ENCODE results near the gene MOCS2. TPM values are rescaled to one million over a fixed set of nuclear protein-coding genes. Genes with fewer than 3 reads are reported as not detected.

Gene MOCS2, protein sequence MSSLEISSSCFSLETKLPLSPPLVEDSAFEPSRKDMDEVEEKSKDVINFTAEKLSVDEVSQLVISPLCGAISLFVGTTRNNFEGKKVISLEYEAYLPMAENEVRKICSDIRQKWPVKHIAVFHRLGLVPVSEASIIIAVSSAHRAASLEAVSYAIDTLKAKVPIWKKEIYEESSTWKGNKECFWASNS
- total RNA-seq (2021) (14.4 to 16.1 TPM (median 15.7 TPM) in 3 replicates), Bru-seq, nascent RNA (percentile 72 among the genes with signal in this experiment)
- long read RNA-seq, experiment 1, transcript MOCS2-202 (7 exons, 1,785 nt), result minor isoform, 7 of 65 reads
- long read RNA-seq, experiment 1, transcript MOCS2-203 (7 exons, 1,337 nt), result major isoform, 48 of 65 reads
- long read RNA-seq, experiment 1, partial matches to known transcripts, result 7 of 65 reads
- long read RNA-seq, experiment 1, other reads (novel, unspliced or antisense), result 3 of 65 reads
- long read RNA-seq, experiment 2, transcript MOCS2-203 (7 exons, 1,337 nt), result major isoform, 16 of 34 reads
- long read RNA-seq, experiment 2, partial matches to known transcripts, result 10 of 34 reads
- long read RNA-seq, experiment 2, other reads (novel, unspliced or antisense), result 6 of 34 reads
- long read RNA-seq, experiment 3, transcript MOCS2-202 (7 exons, 1,785 nt), result minor isoform, 6 of 126 reads
- long read RNA-seq, experiment 3, transcript MOCS2-203 (7 exons, 1,337 nt), result major isoform, 110 of 126 reads
- long read RNA-seq, experiment 3, partial matches to known transcripts, result 1 of 126 reads
- long read RNA-seq, experiment 3, other reads (novel, unspliced or antisense), result 9 of 126 reads

DNA sequence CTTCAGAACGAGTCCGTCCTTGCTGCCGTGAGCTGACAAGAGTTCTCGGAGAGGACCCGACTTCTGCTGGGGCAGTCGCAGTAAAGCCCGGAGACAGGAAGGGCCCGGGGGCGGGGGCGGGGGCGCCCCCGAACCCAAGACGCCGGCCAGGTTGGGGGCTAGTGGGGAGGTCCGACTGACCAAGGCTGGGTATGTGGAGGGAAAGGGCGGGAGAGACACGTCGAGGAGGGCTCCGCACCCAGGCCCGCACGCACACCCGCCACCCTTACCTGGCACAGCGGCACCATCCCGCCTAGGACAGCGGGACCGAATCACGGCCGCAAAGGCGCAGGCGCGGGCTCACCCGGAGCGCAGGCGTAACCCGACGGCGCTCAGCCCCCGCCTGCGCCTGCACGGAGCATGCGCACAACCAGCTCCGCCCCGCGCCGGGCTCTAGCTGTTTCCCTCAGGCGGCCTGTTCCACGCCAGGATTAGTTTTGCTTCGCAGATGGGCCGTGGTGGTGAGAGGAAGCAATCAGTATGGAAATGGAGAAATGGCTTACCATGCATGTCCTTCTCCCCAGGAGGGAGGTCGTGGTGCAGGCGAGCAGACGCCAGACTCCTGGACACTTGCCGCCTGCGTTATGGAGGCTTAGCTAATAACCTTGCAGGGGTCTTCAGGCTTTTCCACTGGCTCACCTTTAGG, at the start of gene MOCS2:
TSS of gene MOCS2 (minus strand) at position 315 of the 685 bp plus-strand sequence. CDS start 2,583 bp downstream, outside the sequence.
- H3K4me1 Mint-ChIP-seq, result peaks cover 17% of the 10 kb centered on the region
- H3K36me3 Mint-ChIP-seq, result no peaks in the 10 kb centered on the region
- DNase-seq (ENCODE audit: low spot score) (peak; percentile 86), ATAC-seq (peak; percentile 96)
- ChIA-PET CTCF (interaction anchor here (0.6 to 1.4 kb wide), 8 partner anchors 12 to 1134 kb away, joined by 3 to 10 read pairs (median 4); no protein-coding TSS in a partner anchor), POLR2A (no interaction called here)
- TF ChIP-seq ATF1 (CRISPR knock-in tag; IDR thresholded peaks at IDR 0.05), result no peak
- no peak for TF ChIP-seq ZBTB21 (CRISPR knock-in tag; IDR thresholded peaks at IDR 0.05; ENCODE audit: borderline replicate concordance)
- peak; percentile 60 for TF ChIP-seq FOXK1 (CRISPR knock-in tag; IDR thresholded peaks at IDR 0.05)
- TF ChIP-seq CREB1 (CRISPR knock-in tag; IDR thresholded peaks at IDR 0.05), result no peak
- TF ChIP-seq, protein P1, sequence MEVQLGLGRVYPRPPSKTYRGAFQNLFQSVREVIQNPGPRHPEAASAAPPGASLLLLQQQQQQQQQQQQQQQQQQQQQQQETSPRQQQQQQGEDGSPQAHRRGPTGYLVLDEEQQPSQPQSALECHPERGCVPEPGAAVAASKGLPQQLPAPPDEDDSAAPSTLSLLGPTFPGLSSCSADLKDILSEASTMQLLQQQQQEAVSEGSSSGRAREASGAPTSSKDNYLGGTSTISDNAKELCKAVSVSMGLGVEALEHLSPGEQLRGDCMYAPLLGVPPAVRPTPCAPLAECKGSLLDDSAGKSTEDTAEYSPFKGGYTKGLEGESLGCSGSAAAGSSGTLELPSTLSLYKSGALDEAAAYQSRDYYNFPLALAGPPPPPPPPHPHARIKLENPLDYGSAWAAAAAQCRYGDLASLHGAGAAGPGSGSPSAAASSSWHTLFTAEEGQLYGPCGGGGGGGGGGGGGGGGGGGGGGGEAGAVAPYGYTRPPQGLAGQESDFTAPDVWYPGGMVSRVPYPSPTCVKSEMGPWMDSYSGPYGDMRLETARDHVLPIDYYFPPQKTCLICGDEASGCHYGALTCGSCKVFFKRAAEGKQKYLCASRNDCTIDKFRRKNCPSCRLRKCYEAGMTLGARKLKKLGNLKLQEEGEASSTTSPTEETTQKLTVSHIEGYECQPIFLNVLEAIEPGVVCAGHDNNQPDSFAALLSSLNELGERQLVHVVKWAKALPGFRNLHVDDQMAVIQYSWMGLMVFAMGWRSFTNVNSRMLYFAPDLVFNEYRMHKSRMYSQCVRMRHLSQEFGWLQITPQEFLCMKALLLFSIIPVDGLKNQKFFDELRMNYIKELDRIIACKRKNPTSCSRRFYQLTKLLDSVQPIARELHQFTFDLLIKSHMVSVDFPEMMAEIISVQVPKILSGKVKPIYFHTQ (CRISPR knock-in tag; IDR thresholded peaks at IDR 0.05), result no peak
- TF ChIP-seq, protein P2, sequence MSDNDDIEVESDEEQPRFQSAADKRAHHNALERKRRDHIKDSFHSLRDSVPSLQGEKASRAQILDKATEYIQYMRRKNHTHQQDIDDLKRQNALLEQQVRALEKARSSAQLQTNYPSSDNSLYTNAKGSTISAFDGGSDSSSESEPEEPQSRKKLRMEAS (CRISPR knock-in tag; IDR thresholded peaks at IDR 0.05), result peak; percentile 55; the same call in 1 of the 2 replicates
- TF ChIP-seq, protein P3, sequence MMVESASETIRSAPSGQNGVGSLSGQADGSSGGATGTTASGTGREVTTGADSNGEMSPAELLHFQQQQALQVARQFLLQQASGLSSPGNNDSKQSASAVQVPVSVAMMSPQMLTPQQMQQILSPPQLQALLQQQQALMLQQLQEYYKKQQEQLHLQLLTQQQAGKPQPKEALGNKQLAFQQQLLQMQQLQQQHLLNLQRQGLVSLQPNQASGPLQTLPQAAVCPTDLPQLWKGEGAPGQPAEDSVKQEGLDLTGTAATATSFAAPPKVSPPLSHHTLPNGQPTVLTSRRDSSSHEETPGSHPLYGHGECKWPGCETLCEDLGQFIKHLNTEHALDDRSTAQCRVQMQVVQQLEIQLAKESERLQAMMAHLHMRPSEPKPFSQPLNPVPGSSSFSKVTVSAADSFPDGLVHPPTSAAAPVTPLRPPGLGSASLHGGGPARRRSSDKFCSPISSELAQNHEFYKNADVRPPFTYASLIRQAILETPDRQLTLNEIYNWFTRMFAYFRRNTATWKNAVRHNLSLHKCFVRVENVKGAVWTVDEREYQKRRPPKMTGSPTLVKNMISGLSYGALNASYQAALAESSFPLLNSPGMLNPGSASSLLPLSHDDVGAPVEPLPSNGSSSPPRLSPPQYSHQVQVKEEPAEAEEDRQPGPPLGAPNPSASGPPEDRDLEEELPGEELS (CRISPR knock-in tag; IDR thresholded peaks at IDR 0.05), result peak; percentile 79
- TF ChIP-seq, protein P4, sequence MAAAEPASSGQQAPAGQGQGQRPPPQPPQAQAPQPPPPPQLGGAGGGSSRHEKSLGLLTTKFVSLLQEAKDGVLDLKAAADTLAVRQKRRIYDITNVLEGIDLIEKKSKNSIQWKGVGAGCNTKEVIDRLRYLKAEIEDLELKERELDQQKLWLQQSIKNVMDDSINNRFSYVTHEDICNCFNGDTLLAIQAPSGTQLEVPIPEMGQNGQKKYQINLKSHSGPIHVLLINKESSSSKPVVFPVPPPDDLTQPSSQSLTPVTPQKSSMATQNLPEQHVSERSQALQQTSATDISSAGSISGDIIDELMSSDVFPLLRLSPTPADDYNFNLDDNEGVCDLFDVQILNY (CRISPR knock-in tag; IDR thresholded peaks at IDR 0.05), result 0 out of 2 replicates have a peak, but pooled peaks have one; percentile 46
- TF ChIP-seq, protein P5, sequence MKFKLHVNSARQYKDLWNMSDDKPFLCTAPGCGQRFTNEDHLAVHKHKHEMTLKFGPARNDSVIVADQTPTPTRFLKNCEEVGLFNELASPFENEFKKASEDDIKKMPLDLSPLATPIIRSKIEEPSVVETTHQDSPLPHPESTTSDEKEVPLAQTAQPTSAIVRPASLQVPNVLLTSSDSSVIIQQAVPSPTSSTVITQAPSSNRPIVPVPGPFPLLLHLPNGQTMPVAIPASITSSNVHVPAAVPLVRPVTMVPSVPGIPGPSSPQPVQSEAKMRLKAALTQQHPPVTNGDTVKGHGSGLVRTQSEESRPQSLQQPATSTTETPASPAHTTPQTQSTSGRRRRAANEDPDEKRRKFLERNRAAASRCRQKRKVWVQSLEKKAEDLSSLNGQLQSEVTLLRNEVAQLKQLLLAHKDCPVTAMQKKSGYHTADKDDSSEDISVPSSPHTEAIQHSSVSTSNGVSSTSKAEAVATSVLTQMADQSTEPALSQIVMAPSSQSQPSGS (CRISPR knock-in tag; IDR thresholded peaks at IDR 0.05; ENCODE audit: borderline replicate concordance, low read depth), result no peak
- TF ChIP-seq, protein P6, sequence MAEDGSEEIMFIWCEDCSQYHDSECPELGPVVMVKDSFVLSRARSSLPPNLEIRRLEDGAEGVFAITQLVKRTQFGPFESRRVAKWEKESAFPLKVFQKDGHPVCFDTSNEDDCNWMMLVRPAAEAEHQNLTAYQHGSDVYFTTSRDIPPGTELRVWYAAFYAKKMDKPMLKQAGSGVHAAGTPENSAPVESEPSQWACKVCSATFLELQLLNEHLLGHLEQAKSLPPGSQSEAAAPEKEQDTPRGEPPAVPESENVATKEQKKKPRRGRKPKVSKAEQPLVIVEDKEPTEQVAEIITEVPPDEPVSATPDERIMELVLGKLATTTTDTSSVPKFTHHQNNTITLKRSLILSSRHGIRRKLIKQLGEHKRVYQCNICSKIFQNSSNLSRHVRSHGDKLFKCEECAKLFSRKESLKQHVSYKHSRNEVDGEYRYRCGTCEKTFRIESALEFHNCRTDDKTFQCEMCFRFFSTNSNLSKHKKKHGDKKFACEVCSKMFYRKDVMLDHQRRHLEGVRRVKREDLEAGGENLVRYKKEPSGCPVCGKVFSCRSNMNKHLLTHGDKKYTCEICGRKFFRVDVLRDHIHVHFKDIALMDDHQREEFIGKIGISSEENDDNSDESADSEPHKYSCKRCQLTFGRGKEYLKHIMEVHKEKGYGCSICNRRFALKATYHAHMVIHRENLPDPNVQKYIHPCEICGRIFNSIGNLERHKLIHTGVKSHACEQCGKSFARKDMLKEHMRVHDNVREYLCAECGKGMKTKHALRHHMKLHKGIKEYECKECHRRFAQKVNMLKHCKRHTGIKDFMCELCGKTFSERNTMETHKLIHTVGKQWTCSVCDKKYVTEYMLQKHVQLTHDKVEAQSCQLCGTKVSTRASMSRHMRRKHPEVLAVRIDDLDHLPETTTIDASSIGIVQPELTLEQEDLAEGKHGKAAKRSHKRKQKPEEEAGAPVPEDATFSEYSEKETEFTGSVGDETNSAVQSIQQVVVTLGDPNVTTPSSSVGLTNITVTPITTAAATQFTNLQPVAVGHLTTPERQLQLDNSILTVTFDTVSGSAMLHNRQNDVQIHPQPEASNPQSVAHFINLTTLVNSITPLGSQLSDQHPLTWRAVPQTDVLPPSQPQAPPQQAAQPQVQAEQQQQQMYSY (CRISPR knock-in tag; IDR thresholded peaks at IDR 0.05), result peak; percentile 50; the same call in 1 of the 2 replicates
- TF ChIP-seq, protein P7, sequence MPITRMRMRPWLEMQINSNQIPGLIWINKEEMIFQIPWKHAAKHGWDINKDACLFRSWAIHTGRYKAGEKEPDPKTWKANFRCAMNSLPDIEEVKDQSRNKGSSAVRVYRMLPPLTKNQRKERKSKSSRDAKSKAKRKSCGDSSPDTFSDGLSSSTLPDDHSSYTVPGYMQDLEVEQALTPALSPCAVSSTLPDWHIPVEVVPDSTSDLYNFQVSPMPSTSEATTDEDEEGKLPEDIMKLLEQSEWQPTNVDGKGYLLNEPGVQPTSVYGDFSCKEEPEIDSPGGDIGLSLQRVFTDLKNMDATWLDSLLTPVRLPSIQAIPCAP (CRISPR knock-in tag; IDR thresholded peaks at IDR 0.05), result peak; percentile 37; the same call in 1 of the 2 replicates
- peak; percentile 39; the same call in 1 of the 2 replicates for TF ChIP-seq CREM (CRISPR knock-in tag; IDR thresholded peaks at IDR 0.05)
- no peak for TF ChIP-seq IRF2 (CRISPR knock-in tag; IDR thresholded peaks at IDR 0.05; ENCODE audit: borderline replicate concordance, low read depth)
- TF ChIP-seq ZNF121 (CRISPR knock-in tag; IDR thresholded peaks at IDR 0.05), result 0 out of 2 replicates have a peak, but pooled peaks have one; percentile 4
- TF ChIP-seq, protein P8, sequence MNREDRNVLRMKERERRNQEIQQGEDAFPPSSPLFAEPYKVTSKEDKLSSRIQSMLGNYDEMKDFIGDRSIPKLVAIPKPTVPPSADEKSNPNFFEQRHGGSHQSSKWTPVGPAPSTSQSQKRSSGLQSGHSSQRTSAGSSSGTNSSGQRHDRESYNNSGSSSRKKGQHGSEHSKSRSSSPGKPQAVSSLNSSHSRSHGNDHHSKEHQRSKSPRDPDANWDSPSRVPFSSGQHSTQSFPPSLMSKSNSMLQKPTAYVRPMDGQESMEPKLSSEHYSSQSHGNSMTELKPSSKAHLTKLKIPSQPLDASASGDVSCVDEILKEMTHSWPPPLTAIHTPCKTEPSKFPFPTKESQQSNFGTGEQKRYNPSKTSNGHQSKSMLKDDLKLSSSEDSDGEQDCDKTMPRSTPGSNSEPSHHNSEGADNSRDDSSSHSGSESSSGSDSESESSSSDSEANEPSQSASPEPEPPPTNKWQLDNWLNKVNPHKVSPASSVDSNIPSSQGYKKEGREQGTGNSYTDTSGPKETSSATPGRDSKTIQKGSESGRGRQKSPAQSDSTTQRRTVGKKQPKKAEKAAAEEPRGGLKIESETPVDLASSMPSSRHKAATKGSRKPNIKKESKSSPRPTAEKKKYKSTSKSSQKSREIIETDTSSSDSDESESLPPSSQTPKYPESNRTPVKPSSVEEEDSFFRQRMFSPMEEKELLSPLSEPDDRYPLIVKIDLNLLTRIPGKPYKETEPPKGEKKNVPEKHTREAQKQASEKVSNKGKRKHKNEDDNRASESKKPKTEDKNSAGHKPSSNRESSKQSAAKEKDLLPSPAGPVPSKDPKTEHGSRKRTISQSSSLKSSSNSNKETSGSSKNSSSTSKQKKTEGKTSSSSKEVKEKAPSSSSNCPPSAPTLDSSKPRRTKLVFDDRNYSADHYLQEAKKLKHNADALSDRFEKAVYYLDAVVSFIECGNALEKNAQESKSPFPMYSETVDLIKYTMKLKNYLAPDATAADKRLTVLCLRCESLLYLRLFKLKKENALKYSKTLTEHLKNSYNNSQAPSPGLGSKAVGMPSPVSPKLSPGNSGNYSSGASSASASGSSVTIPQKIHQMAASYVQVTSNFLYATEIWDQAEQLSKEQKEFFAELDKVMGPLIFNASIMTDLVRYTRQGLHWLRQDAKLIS (CRISPR knock-in tag; IDR thresholded peaks at IDR 0.05; ENCODE audit: borderline replicate concordance), result no peak
- peak; percentile 28; the same call in 1 of the 2 replicates for TF ChIP-seq TEAD1 (CRISPR knock-in tag; IDR thresholded peaks at IDR 0.05)
- peaks cover 7% of the 10 kb centered on the region for H3K9me3 Mint-ChIP-seq
- H3K4me3 Mint-ChIP-seq, result peak within 1 kb of the TSS; percentile 89
- peaks cover 5% of the 10 kb centered on the region; the same call in 1 of the 2 replicates for H3K27me3 Mint-ChIP-seq (ENCODE audit: low read depth)
- peak within 1 kb of the TSS; percentile 95 for H3K27ac Mint-ChIP-seq

All from WTC11 (cell line).